AG10803 (cell line): Measurements from ENCODE around the gene SHLD2.
"Not testable (repeated sequence)": the region's sequence is repeated elsewhere in the genome, so short reads cannot be mapped to it uniquely, and the experiment has no call there.

Experiments used
- DNase-seq: peaks from one replicate; pipeline ENCODE4 v3.0.0; 2010; ENCODE audit warnings: low read depth
- H3K4me3 ChIP-seq: 2 replicates; pipeline ENCODE4 v1.5.1; 2011; ENCODE audit warnings: mild to moderate bottlenecking, low read length, control low read depth

Gene SHLD2

GRCh38 chr10:87184421-87184820 is 89.4 kb downstream of the SHLD2 start:
- DNase-seq, H3K4me3 ChIP-seq: not testable (repeated sequence)

GRCh38 chr10:87186016-87186415 is 91.0 kb downstream of the SHLD2 start:
- not testable (repeated sequence) for H3K4me3 ChIP-seq

DNA sequence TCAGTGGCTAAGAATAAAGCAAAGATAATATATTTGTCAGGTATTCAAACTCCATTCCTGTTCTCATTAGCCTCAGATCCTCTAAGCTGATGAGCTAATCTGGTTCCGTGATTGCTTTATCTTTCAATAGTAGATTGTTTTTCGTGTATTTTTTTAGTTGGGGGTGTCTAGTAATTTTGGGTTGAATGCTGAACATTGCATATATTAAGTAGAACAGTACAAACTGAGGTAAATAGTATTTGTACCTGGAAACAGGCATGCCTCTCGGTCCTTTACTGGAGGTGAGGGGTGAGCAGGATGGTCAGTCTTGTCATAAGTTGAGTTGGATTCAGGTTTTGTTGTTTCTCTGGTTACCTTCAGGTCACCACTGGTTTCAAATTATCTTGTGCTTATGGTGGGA is 92.6 kb downstream of the SHLD2 start:
- H3K4me3 ChIP-seq, DNase-seq: not testable (repeated sequence)

More at GRCh38 chr10:87186016-87186415, 91.0 kb downstream of the SHLD2 start:
- DNase-seq, result not testable (repeated sequence)

- DNase-seq, H3K4me3 ChIP-seq: not testable (repeated sequence)
These were observed 96.8 kb downstream of the SHLD2 start for GRCh38 chr10:87191841-87192240.

- peak; percentile 69 for DNase-seq
- peak overlapping the region; percentile 26 for H3K4me3 ChIP-seq
These were observed 105.9 kb downstream of the SHLD2 start for GRCh38 chr10:87200924-87201323.

DNA sequence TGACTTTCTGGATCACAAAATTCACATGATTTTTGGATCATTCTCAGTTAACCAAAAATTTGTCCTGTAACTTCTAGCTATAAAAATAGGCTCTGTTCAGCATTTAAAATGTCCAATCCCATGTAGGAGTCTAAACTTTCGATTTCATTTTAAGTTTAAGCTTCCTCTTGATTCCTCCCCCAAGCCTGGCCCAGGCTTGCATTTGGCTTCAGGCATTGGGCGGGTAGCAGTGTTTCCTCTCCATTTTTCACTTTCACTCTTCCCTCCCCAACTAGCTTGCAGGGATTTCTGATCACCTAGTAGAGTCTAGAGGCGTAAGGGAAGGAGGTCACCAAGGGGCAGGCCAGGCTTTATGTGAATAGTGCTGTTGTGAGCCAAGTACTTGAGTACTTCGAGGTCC is 109.8 kb downstream of the SHLD2 start:
- not testable (repeated sequence) for H3K4me3 ChIP-seq

GRCh38 chr10:87206922-87207321 is 111.9 kb downstream of the SHLD2 start:
- H3K4me3 ChIP-seq, DNase-seq: not testable (repeated sequence)

More for the DNA sequence above, 109.8 kb downstream of the SHLD2 start:
- DNase-seq, result not testable (repeated sequence)

DNA sequence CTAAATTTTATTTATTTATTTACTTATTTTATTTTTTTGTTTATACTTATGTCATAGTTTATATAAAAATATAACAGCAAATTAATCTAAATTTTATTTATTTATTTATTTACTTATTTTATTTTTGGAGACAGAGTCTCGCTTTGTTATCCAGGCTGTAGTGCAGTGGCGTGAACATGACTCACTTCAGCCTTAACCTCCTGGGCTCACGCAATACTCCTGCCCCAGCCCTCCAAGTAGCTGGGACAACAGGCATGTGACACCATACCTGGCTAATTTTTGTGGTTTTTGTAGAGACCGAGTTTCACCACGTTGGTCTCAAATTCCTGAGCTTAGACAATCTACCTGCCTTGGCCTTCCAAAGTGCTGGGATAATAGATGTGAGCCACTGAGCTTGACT is 115.3 kb downstream of the SHLD2 start:
- DNase-seq, H3K4me3 ChIP-seq: not testable (repeated sequence)

- H3K4me3 ChIP-seq, result not testable (repeated sequence)
- peak; percentile 20 for DNase-seq
These were observed 116.8 kb downstream of the SHLD2 start for GRCh38 chr10:87211848-87212247.

DNA sequence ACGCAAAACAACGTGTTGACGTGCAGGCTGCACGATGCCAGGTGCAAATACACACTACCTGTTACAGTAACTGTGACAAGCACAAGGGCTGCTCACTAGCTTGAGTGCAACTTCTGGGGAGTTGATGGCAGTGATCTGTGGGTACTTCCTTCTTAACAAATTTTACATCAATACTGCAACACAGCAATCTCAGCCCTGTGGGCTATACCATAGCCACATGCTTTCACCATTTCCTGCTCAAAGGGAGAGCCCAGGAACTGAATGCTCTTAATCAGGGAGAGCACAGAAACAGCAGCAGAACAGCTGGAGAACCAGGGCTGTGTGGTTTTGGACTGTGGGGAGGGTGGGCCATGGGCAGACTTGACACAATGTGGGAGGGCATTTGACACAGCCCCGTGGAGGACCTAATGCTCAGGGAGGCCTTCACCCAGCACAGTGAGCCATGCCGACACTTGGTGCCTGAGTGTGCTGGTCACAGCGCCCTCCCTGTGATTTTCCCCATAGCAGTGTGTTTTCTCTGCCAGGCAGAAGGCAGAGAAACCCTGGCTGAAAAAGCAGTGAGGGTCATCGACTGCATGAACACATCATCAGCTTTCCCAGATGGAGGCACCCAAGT is 118.3 kb downstream of the SHLD2 start:
- not testable (repeated sequence) for H3K4me3 ChIP-seq, DNase-seq

GRCh38 chr10:87213806-87214205 is 118.8 kb downstream of the SHLD2 start:
- not testable (repeated sequence) for DNase-seq, H3K4me3 ChIP-seq

DNA sequence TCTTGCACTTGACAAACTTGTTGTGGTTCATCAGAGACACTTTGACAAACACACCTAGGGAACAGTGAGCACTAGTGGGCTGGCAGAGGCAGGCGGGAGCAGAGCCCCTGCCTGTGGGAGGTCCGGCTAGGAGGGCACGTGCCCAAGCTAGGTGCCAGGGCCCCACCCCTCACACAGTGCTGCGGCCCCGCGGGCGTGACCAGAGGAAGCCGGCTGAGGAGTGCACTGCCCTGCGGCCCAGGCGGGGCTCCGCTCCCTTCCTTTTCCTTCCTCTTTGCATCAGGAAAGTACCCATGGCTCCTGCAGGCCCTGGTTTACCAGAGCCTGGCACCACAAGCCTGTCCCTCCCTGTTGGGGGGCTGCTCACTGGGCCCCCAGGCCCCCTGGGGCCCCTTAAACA is 121.1 kb downstream of the SHLD2 start:
- H3K4me3 ChIP-seq, DNase-seq: not testable (repeated sequence)

DNA sequence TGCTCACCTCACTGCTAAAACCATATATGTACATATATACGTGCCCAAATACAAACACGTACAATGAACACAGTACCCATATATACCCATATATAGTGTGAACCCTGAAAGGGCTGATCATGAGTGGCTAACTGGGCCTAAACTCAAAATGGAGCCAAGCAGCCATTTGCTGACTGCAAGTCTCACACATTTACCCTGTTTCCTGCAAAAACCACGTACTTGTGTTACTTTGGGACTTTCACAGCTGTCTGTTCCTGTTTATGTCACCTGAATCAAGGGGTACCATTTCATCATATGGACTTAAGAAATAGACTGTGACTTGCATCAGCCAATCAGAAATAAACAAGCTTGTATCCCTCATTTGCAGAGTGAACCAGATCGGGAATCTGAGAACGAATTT is 124.4 kb downstream of the SHLD2 start:
- DNase-seq, H3K4me3 ChIP-seq: not testable (repeated sequence)

- not testable (repeated sequence) for DNase-seq
These were observed 127.8 kb downstream of the SHLD2 start for GRCh38 chr10:87222789-87223188.

GRCh38 chr10:87225148-87225547 is 130.1 kb downstream of the SHLD2 start, which contains the start of gene NUTM2A:
Gene NUTM2A, plus strand, starts transcription at chr10:87225448. Its CDS starts 383 bp downstream, at chr10:87225831.
- not testable (repeated sequence) for H3K4me3 ChIP-seq

More at GRCh38 chr10:87222789-87223188, 127.8 kb downstream of the SHLD2 start:
- H3K4me3 ChIP-seq, result not testable (repeated sequence)

DNA sequence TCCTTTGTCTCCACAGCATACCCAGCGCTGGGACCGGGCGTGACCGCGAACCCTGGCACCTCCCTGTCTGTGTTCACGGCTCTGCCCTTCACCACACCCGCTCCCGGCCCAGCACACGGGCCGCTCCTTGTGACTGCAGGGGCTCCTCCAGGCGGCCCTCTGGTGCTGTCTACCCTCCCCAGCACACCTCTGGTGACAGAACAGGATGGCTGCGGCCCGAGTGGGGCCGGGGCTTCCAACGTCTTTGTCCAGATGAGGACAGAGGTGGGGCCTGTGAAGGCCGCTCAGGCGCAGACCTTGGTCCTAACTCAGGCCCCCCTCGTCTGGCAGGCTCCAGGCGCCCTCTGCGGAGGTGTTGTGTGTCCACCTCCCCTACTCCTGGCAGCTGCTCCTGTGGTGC is 133.2 kb downstream of the SHLD2 start:
- DNase-seq, H3K4me3 ChIP-seq: not testable (repeated sequence)

More at GRCh38 chr10:87225148-87225547, 130.1 kb downstream of the SHLD2 start, which contains the start of gene NUTM2A:
- DNase-seq, result not testable (repeated sequence)

DNA sequence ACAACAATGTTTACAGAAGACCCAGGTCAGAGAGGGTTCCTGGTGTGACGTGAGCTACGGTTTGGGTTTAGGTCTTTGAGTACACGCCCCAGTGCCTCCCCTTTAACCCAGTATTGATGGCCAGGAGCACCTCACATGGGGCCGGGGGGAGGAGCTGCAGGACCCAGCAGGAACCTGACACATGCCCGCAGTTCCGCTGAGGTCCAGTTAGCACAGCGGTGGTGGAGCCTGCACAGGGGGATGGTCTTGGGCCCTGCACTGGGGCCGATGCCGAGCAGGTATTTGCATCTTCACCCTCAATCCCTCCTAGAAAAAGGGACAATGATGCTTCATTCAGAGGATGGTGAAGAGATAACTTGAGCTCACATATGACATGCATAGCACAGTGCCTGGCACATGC is 134.2 kb downstream of the SHLD2 start:
- DNase-seq, H3K4me3 ChIP-seq: not testable (repeated sequence)

DNA sequence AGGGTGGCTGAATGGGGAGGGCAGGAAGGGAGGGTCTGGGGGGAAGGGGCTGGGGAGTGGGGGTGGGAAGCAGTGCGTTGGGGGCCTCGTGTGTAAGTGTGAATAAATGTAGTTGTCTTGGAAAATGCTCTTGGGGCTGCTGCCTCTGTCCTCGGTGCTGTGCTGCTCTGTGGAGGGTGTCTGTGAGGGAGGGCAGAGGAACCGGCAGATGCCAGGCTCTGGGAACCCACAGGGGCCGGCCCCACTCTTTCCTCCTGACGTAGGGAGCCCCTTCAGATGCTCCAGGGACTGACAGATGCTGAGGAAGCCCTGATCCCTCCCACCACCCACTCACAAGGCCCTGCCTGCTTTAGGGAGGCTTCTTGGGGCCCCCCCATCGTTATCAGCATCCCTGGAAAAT is 139.8 kb downstream of the SHLD2 start:
- not testable (repeated sequence) for DNase-seq, H3K4me3 ChIP-seq

GRCh38 chr10:87237244-87237643 is 142.2 kb downstream of the SHLD2 start:
- not testable (repeated sequence) for DNase-seq, H3K4me3 ChIP-seq

GRCh38 chr10:87239346-87239808 is 144.4 kb downstream of the SHLD2 start:
- DNase-seq, H3K4me3 ChIP-seq: not testable (repeated sequence)
